Glomerular visceral epithelial cell (primary cell): ENCODE data around the gene HPX.
A peak's percentile ranks its signal among the peaks of the same experiment; 100 is the strongest.
"Not testable (repeated sequence)": the region's sequence is repeated elsewhere in the genome, so short reads cannot be mapped to it uniquely, and the experiment has no call there.

Experiments
- DNase-seq: peaks from one replicate; pipeline ENCODE4 v3.0.0-alpha.2; 2016; ENCODE audit errors: extremely low spot score

Gene HPX

GRCh38 chr11:6415797-6416196, 25.0 kb downstream of the HPX start:
- no peak for DNase-seq

GRCh38 chr11:6414874-6415328, 25.9 kb downstream of the HPX start:
- no peak for DNase-seq

- no peak for DNase-seq
Measured at GRCh38 chr11:6413791-6414201, 27.0 kb downstream of the HPX start.

GRCh38 chr11:6411594-6412031, 29.2 kb downstream of the HPX start:
- no peak for DNase-seq

GRCh38 chr11:6410695-6411430, 29.9 kb downstream of the HPX start:
- no peak for DNase-seq

GRCh38 chr11:6406370-6406769, 34.4 kb downstream of the HPX start:
- no peak for DNase-seq

GRCh38 chr11:6405846-6406245, 34.9 kb downstream of the HPX start:
- DNase-seq = no peak

- DNase-seq = no peak
Measured at GRCh38 chr11:6405052-6405667, 35.6 kb downstream of the HPX start.

GRCh38 chr11:6404342-6405051, 36.3 kb downstream of the HPX start:
- DNase-seq = peak; percentile 38

- no peak for DNase-seq
Measured at GRCh38 chr11:6403539-6403938, 37.2 kb downstream of the HPX start.

- DNase-seq = peak; percentile 37
Measured at GRCh38 chr11:6402561-6402981, 38.2 kb downstream of the HPX start.

- no peak for DNase-seq
Measured at GRCh38 chr11:6402061-6402470, 38.7 kb downstream of the HPX start.

- DNase-seq = no peak
Measured at GRCh38 chr11:6401464-6401863, 39.3 kb downstream of the HPX start.

- DNase-seq = no peak
Measured at GRCh38 chr11:6400431-6401345, 40.1 kb downstream of the HPX start.

GRCh38 chr11:6397636-6398035, 43.2 kb downstream of the HPX start:
- no peak for DNase-seq

GRCh38 chr11:6397156-6397555, 43.6 kb downstream of the HPX start:
- DNase-seq = no peak

GRCh38 chr11:6395470-6396060, 45.2 kb downstream of the HPX start:
- no peak for DNase-seq

GRCh38 chr11:6393989-6394670, 46.7 kb downstream of the HPX start:
- no peak for DNase-seq

- not testable (repeated sequence) for DNase-seq
Measured at GRCh38 chr11:6392251-6392650, 48.5 kb downstream of the HPX start.

GRCh38 chr11:6391537-6392134, 49.2 kb downstream of the HPX start:
- DNase-seq = no peak
